PC-3 (cell line): ENCODE results near the gene NIT1. TPM values are rescaled to one million over a fixed set of nuclear protein-coding genes. Genes with fewer than 3 reads are reported as not detected.

Experiments
- ATAC-seq: fragments of 200-7000 bp; cut with Tn5 transposase; 2 replicates; pipeline ENCODE4 v1.9.1; 2020; ENCODE audit warnings: mild to moderate bottlenecking, moderate library complexity
- Bru-seq: library from RNA; stranded (reverse); fragments of 400-500 nt; gene quantifications from one replicate; lab custom pipeline; 2021; lab: Mats Ljungman, UMichigan
- BruChase-seq, 2 experiments: library from RNA; stranded (reverse); fragments of 400-500 nt; gene quantifications; one replicate each; lab custom pipeline; 2021; lab: Mats Ljungman, UMichigan
- BruUV-seq: library from RNA; stranded (reverse); fragments of 400-500 nt; replicated peaks from 2 replicates; lab custom pipeline; 2021; lab: Mats Ljungman, UMichigan
- CTCF ChIA-PET: fragments of 300-600 bp; sonication (Branson Sonifier 250); formaldehyde crosslinking; loops from one replicate; lab custom pipeline; 2022; ENCODE audit warnings: antibody characterized with exemption; lab: Charles Lee
- POLR2A ChIA-PET: fragments of 300-600 bp; sonication (Branson Sonifier 250); formaldehyde crosslinking; loops from one replicate; lab custom pipeline; 2022; ENCODE audit warnings: antibody characterized with exemption; ENCODE audit not compliant: unreplicated experiment; lab: Charles Lee
- DNase-seq: peaks from one replicate; pipeline ENCODE4 v3.0.0-alpha.2; 2015
- H2AFZ ChIP-seq: fragments of 300-600 bp; sonication (generic); 2 replicates; pipeline ENCODE4 v1.6.0; 2016; ENCODE audit warnings: antibody characterized with exemption, low read length
- H3F3A ChIP-seq: fragments of 300-600 bp; sonication (generic); one replicate; pipeline ENCODE4 v1.6.0; 2017; ENCODE audit warnings: antibody characterized with exemption, low read length, control low read depth, mild to moderate bottlenecking; ENCODE audit not compliant: unreplicated experiment
- H3K27ac ChIP-seq: fragments of 300-600 bp; sonication (generic); 2 replicates; pipeline ENCODE4 v1.5.1; 2016; ENCODE audit warnings: mild to moderate bottlenecking, low read length
- H3K27me3 ChIP-seq: fragments of 300-600 bp; sonication (generic); 2 replicates; pipeline ENCODE4 v1.6.1; 2016; ENCODE audit warnings: low read length, mixed read lengths
- H3K36me3 ChIP-seq: fragments of 300-600 bp; sonication (generic); 2 replicates; pipeline ENCODE4 v1.6.1; 2016; ENCODE audit warnings: low read depth, mixed run types, low read length, mixed read lengths
- H3K4me1 ChIP-seq: fragments of 300-600 bp; sonication (generic); 2 replicates; pipeline ENCODE4 v1.5.1; 2016; ENCODE audit warnings: low read length; ENCODE audit not compliant: insufficient read depth
- H3K4me2 ChIP-seq: fragments of 300-600 bp; sonication (generic); 2 replicates; pipeline ENCODE4 v1.6.0; 2016; ENCODE audit warnings: low read length
- H3K4me3 ChIP-seq: fragments of 300-600 bp; sonication (generic); 2 replicates; pipeline ENCODE4 v1.5.1; 2016; ENCODE audit warnings: mild to moderate bottlenecking, low read length, mixed read lengths
- H3K79me2 ChIP-seq: fragments of 300-600 bp; sonication (generic); 2 replicates; pipeline ENCODE4 v1.6.1; 2017; ENCODE audit warnings: low read length, mixed read lengths
- H3K9ac ChIP-seq: fragments of 300-600 bp; sonication (generic); 2 replicates; pipeline ENCODE4 v1.6.0; 2016; ENCODE audit warnings: mild to moderate bottlenecking, low read length
- H3K9me2 ChIP-seq: fragments of 300-600 bp; sonication (generic); replicated peaks from 2 replicates; pipeline ENCODE4 v1.6.1; 2016; ENCODE audit warnings: mixed run types, low read length, mixed read lengths
- H3K9me3 ChIP-seq: fragments of 300-600 bp; sonication (generic); 2 replicates; pipeline ENCODE4 v1.6.1; 2016; ENCODE audit warnings: low read length, mixed read lengths
- H4K20me1 ChIP-seq: fragments of 300-600 bp; sonication (generic); 2 replicates; pipeline ENCODE4 v1.6.1; 2016; ENCODE audit warnings: low read length, mixed read lengths
- EZH2 ChIP-seq: fragments of 300-600 bp; sonication (generic); IDR thresholded peaks from one replicate; pipeline ENCODE4 v1.6.1; 2017; ENCODE audit warnings: antibody characterized with exemption, mild to moderate bottlenecking, low read length; ENCODE audit not compliant: unreplicated experiment
- EZH2phosphoT487 ChIP-seq: fragments of 300-600 bp; sonication (generic); IDR thresholded peaks from 2 replicates; pipeline ENCODE4 v1.6.1; 2018; ENCODE audit warnings: mild to moderate bottlenecking, antibody characterized with exemption, low read length, borderline replicate concordance
- intact Hi-C: fragments of 100-400 bp; cut with micrococcal nuclease; formaldehyde crosslinking; loops from 2 replicates; pipeline ENCODE4 v1.9.0; 2023
- long read RNA-seq: library from polyadenylated mRNA; unstranded; transcript quantifications from one replicate; pipeline ENCODE4 v2.0.0, GENCODE V29; 2021; ENCODE audit not compliant: unreplicated experiment
- total RNA-seq: library from RNA; depleted of rRNA; stranded (reverse); fragments of >200 nt; gene quantifications from 2 replicates; pipeline ENCODE4 v1.2.3, GENCODE V29; 2014; rRNA removed
- TF ChIP-seq, protein P1 (sequence below): fragments of 300-600 bp; sonication (generic); conservative IDR thresholded peaks from 2 replicates; pipeline ENCODE4 v1.5.1; 2017; ENCODE audit warnings: antibody characterized with exemption, low read depth, mild to moderate bottlenecking, low read length

NIT1 gene
- 18.1 and 27.0 TPM in 2 replicates for total RNA-seq
- percentile 80 among the genes with signal in this experiment for Bru-seq, nascent RNA
- BruChase-seq, experiment 1, labeled RNA remaining after a 6-hour chase, result percentile 66 among the genes with signal in this experiment
- percentile 72 among the genes with signal in this experiment for BruChase-seq, experiment 2, labeled RNA remaining after a 2-hour chase
- long read RNA-seq, transcript NIT1-216 (6 exons, 1,351 nt), result minor isoform, 7 of 63 reads
- long read RNA-seq, transcript NIT1-203 (7 exons, 1,362 nt), result major isoform, 10 of 63 reads
- long read RNA-seq, partial matches to known transcripts, result 11 of 63 reads
- long read RNA-seq, other reads (novel, unspliced or antisense), result 34 of 63 reads

DNA sequence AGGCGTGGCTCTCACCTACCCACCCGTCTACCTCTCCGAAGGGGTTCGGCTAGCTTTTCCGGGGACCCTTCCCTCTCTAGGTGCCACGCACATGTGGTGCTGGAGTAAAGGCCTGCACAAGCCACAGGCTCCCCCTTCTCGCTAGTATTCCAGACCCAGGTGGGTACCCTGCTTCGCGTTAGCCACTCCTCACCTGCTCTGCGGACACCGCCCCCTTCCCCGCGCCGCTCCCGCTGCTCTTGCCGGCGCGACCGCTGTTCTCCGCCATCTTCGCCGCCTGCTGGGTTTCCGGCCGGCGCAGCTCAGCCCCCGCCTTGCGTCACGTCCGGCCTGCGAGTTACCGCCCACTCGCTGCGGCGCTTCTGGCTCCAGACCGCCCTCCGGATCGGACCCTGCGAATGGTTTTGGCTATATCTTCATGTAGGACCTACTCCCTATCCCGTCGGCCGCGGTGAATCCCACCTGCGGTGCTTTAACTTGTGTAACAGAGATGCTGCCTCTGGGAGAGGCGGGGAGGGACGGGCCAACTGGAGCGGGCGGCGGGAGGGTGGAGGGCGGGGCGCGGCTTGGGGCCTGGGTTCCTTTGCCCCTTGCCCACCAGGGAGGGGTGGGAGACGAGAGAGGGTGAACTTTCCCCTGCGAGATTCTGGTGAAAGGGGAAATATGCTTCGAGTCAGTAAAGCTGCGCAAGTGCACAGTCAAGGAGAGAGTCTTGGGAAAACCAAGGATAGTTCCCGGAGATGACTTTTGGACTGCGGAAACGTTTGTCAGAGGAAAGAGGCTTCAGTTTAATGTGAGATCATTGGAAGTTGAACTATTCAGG lies at the start of gene NIT1, which contains the start of gene PFDN2:
Gene NIT1 (plus strand): TSS at position 347 of the 823 bp plus-strand sequence. CDS start 72 bp downstream, at position 419.
Gene PFDN2 (minus strand): TSS at position 279 of the 823 bp plus-strand sequence. CDS start 11 bp downstream, at position 268.
- H2AFZ ChIP-seq, result peak within 1 kb of the TSS; percentile 78
- H3K36me3 ChIP-seq, result peaks cover 48% of the 10 kb centered on the region
- H3K27me3 ChIP-seq, result no peaks in the 10 kb centered on the region
- no TSS peak for BruUV-seq
- ATAC-seq (peak; percentile 71), DNase-seq (peak; percentile 90)
- H3K4me1 ChIP-seq, result peaks cover 54% of the 10 kb centered on the region
- peak within 1 kb of the TSS; percentile 94 for H3K9ac ChIP-seq
- H3K9me3 ChIP-seq, result no peaks in the 10 kb centered on the region
- TF ChIP-seq, protein P1, sequence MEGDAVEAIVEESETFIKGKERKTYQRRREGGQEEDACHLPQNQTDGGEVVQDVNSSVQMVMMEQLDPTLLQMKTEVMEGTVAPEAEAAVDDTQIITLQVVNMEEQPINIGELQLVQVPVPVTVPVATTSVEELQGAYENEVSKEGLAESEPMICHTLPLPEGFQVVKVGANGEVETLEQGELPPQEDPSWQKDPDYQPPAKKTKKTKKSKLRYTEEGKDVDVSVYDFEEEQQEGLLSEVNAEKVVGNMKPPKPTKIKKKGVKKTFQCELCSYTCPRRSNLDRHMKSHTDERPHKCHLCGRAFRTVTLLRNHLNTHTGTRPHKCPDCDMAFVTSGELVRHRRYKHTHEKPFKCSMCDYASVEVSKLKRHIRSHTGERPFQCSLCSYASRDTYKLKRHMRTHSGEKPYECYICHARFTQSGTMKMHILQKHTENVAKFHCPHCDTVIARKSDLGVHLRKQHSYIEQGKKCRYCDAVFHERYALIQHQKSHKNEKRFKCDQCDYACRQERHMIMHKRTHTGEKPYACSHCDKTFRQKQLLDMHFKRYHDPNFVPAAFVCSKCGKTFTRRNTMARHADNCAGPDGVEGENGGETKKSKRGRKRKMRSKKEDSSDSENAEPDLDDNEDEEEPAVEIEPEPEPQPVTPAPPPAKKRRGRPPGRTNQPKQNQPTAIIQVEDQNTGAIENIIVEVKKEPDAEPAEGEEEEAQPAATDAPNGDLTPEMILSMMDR, result no peak
- TF ChIP-seq EZH2, result no peak
- TF ChIP-seq EZH2phosphoT487, result no peak
- intact Hi-C loops, result loop anchor here (1.0 to 10.0 kb wide), 3 partner anchors 35 to 93 kb away; partner anchors contain the start of genes F11R, UFC1 and USP21
- ChIA-PET POLR2A (interaction anchor here (1.0 to 1.3 kb wide), 2 partner anchors 15 to 47 kb away, joined by 6 read pairs; partner anchors contain the start of gene DEDD), CTCF (no interaction called here)
- H3K27ac ChIP-seq, result peak within 1 kb of the TSS; percentile 77
- H3K79me2 ChIP-seq, result peaks cover 68% of the 10 kb centered on the region
- H4K20me1 ChIP-seq, result peaks cover 24% of the 10 kb centered on the region
- no peaks in the 10 kb centered on the region for H3K9me2 ChIP-seq
- H3F3A ChIP-seq, result peaks cover 4% of the 10 kb centered on the region
- peak within 1 kb of the TSS; percentile 85 for H3K4me3 ChIP-seq
- peak within 1 kb of the TSS; percentile 83 for H3K4me2 ChIP-seq

- H3K36me3 ChIP-seq, result no peaks in the 10 kb centered on the region
- H3K27ac ChIP-seq, result no peak overlapping the region
- H2AFZ ChIP-seq, result no peak overlapping the region
- H3K4me2 ChIP-seq, result no peak overlapping the region
- TF ChIP-seq EZH2, result no peak
- TF ChIP-seq, protein P1, result no peak
- no peak for TF ChIP-seq EZH2phosphoT487
- no peaks in the 10 kb centered on the region for H3K9me2 ChIP-seq
- no peak overlapping the region for H3K9ac ChIP-seq
- no peaks in the 10 kb centered on the region for H3K79me2 ChIP-seq
- H3K4me1 ChIP-seq, result no peaks in the 10 kb centered on the region
- H3K27me3 ChIP-seq, result no peaks in the 10 kb centered on the region
- H4K20me1 ChIP-seq, result no peaks in the 10 kb centered on the region
- ATAC-seq (peak; percentile 41), DNase-seq (no peak)
- no TSS peak for BruUV-seq
- CTCF ChIA-PET, result no interaction called here
- POLR2A ChIA-PET, result no interaction called here
- H3K4me3 ChIP-seq, result no peak overlapping the region
- no peaks in the 10 kb centered on the region for H3F3A ChIP-seq
- intact Hi-C loops, result no loop called here
- no peaks in the 10 kb centered on the region for H3K9me3 ChIP-seq
These were observed 49.3 kb upstream of the NIT1 start for GRCh38 chr1:161068306-161069234.
